Globus pallidus (tissue), 1 donor: Measurements from ENCODE around the gene IER2.

Experiments used
- DNase-seq: peaks from one replicate; pipeline ENCODE4 v3.0.0-alpha.2; 2015; ENCODE audit warnings: low spot score

Gene IER2

GRCh38 chr19:13150187-13150930, at the start of gene IER2, which contains the start of gene STX10:
Gene IER2 (plus strand): TSS chr19:13150411. CDS start chr19:13153187, 2,776 bp downstream.
Gene STX10 (minus strand): TSS chr19:13150375. CDS start chr19:13150173, 202 bp downstream.
- DNase-seq, result peak; percentile 96

- DNase-seq, result no peak
Observed at GRCh38 chr19:13100841-13101589, 49.2 kb upstream of the IER2 start.

GRCh38 chr19:13101590-13102415, 48.4 kb upstream of the IER2 start:
- no peak for DNase-seq

GRCh38 chr19:13102416-13102665, 47.9 kb upstream of the IER2 start:
- DNase-seq, result no peak

- no peak for DNase-seq
Observed at GRCh38 chr19:13102666-13103580, 47.3 kb upstream of the IER2 start, which contains the start of gene LYL1. Gene LYL1 (minus strand): TSS chr19:13102858. CDS start chr19:13101171, 1,687 bp downstream.

- no peak for DNase-seq
Observed at GRCh38 chr19:13103581-13104359, 46.4 kb upstream of the IER2 start.

GRCh38 chr19:13104360-13104847, 45.8 kb upstream of the IER2 start:
- DNase-seq, result no peak

GRCh38 chr19:13104848-13105711, 45.1 kb upstream of the IER2 start:
- no peak for DNase-seq

- DNase-seq, result no peak
Observed at GRCh38 chr19:13109361-13110098, 40.7 kb upstream of the IER2 start.

GRCh38 chr19:13110099-13110610, 40.1 kb upstream of the IER2 start:
- DNase-seq, result no peak

- DNase-seq, result no peak
Observed at GRCh38 chr19:13112555-13112954, 37.7 kb upstream of the IER2 start.

GRCh38 chr19:13115936-13116281, 34.3 kb upstream of the IER2 start:
- no peak for DNase-seq

- DNase-seq, result peak; percentile 85
Observed at GRCh38 chr19:13116282-13117175, 33.7 kb upstream of the IER2 start, which contains the start of gene TRMT1. Gene TRMT1 (minus strand): TSS chr19:13116740. CDS start chr19:13116399, 341 bp downstream.

GRCh38 chr19:13117176-13117771, 32.9 kb upstream of the IER2 start:
- DNase-seq, result no peak

- peak; percentile 92 for DNase-seq
Observed at GRCh38 chr19:13117772-13118423, 32.3 kb upstream of the IER2 start, which contains the start of gene NACC1. Gene NACC1 (plus strand): TSS chr19:13118264. CDS start chr19:13135208, 16,944 bp downstream.

- no peak for DNase-seq
Observed at GRCh38 chr19:13118424-13119193, 31.6 kb upstream of the IER2 start.
